Liver (tissue), 3 donors: ENCODE measurements around the gene RAF1.

Source experiments
- ATF3 ChIP-seq: IDR thresholded peaks from 2 replicates; pipeline ENCODE4 v1.6.1; 2016; ENCODE audit warnings: antibody characterized with exemption
- CTCF ChIP-seq: fragments of 150-350 bp; IDR thresholded peaks from 2 replicates; pipeline ENCODE4 v1.5.1; 2017; ENCODE audit warnings: improper control_type of control experiment, low read depth, low read length; ENCODE audit not compliant: missing input control
- JUND ChIP-seq, 2 donors: IDR thresholded peaks; 2 replicates each; pipeline ENCODE4 v1.6.1; 2016; ENCODE audit warnings: antibody characterized with exemption in 2 of 2
- MAX ChIP-seq: IDR thresholded peaks from 2 replicates; pipeline ENCODE4 v1.6.1; 2016; ENCODE audit warnings: antibody characterized with exemption
- RAD21 ChIP-seq, 2 donors: IDR thresholded peaks; 2 replicates each; pipeline ENCODE4 v1.6.1; 2016; ENCODE audit warnings: antibody characterized with exemption in 2 of 2, mild to moderate bottlenecking in 2 of 2
- REST ChIP-seq: IDR thresholded peaks from 2 replicates; pipeline ENCODE4 v1.6.1; 2016; ENCODE audit warnings: antibody characterized with exemption, mild to moderate bottlenecking
- TAF1 ChIP-seq: conservative IDR thresholded peaks from 2 replicates; pipeline ENCODE4 v1.6.1; 2016; ENCODE audit warnings: antibody characterized with exemption, mild to moderate bottlenecking
- donor health status: healthy.
- donor health status: healthy.

GRCh38 chr3:12566976-12567375 lies 96.9 kb downstream of the RAF1 start:
- TF ChIP-seq CTCF (no peak), TAF1 (no peak), REST (no peak), MAX (no peak), RAD21 (IDR thresholded peaks at IDR 0.05) (no peak), JUND (IDR thresholded peaks at IDR 0.05) (no peak), ATF3 (no peak)
